ENCODE measurements around the gene MYL6.
A peak's percentile ranks its signal among the peaks of the same experiment; 100 is the strongest.
"Not testable (repeated sequence)": the region's sequence is repeated elsewhere in the genome, so short reads cannot be mapped to it uniquely, and the experiment has no call there.

Gene MYL6
- total RNA-seq = 240 to 291 (median 274) reads per million in 4 experiments

GRCh38 chr12:56158029-56158925 is at the start of gene MYL6:
TSS of gene MYL6 (plus strand) at chr12:56158359. CDS start at chr12:56158402, 43 bp downstream.
- peak; percentile 85 for DNase-seq

GRCh38 chr12:56110571-56110970 is 47.6 kb upstream of the MYL6 start:
- no peak for DNase-seq

- DNase-seq = no peak
Measured at GRCh38 chr12:56114084-56114483, 44.1 kb upstream of the MYL6 start.

GRCh38 chr12:56115329-56115728 is 42.8 kb upstream of the MYL6 start:
- DNase-seq = no peak

- peak; percentile 90 for DNase-seq
Measured at GRCh38 chr12:56116267-56117081, 41.7 kb upstream of the MYL6 start, which contains the start of gene RPL41. TSS of gene RPL41 (plus strand) at chr12:56116633.

GRCh38 chr12:56117082-56117706 is 41.0 kb upstream of the MYL6 start:
- DNase-seq = not testable (repeated sequence)

GRCh38 chr12:56117778-56118687 is 40.1 kb upstream of the MYL6 start, which contains the start of gene ZC3H10:
TSS of gene ZC3H10 (plus strand) at chr12:56118266. CDS start at chr12:56120563, 2,297 bp downstream.
- DNase-seq = peak; percentile 95

- DNase-seq = no peak
Measured at GRCh38 chr12:56118688-56119357, 39.3 kb upstream of the MYL6 start.

GRCh38 chr12:56119361-56119796 is 38.8 kb upstream of the MYL6 start:
- peak; percentile 39 for DNase-seq

GRCh38 chr12:56120158-56120846 is 37.9 kb upstream of the MYL6 start:
- no peak for DNase-seq

- DNase-seq = no peak
Measured at GRCh38 chr12:56121204-56121870, 36.8 kb upstream of the MYL6 start.

- DNase-seq = no peak
Measured at GRCh38 chr12:56122637-56123036, 35.5 kb upstream of the MYL6 start.

- DNase-seq = no peak
Measured at GRCh38 chr12:56124133-56124532, 34.0 kb upstream of the MYL6 start.

- no peak for DNase-seq
Measured at GRCh38 chr12:56126732-56127239, 31.4 kb upstream of the MYL6 start.

GRCh38 chr12:56127485-56127887 is 30.7 kb upstream of the MYL6 start:
- no peak for DNase-seq

GRCh38 chr12:56127888-56128669 is 30.1 kb upstream of the MYL6 start, which contains the start of gene ESYT1:
TSS of gene ESYT1 (plus strand) at chr12:56128267. CDS start at chr12:56128320, 53 bp downstream.
- peak; percentile 97 for DNase-seq

- no peak for DNase-seq
Measured at GRCh38 chr12:56128670-56129205, 29.4 kb upstream of the MYL6 start.

- DNase-seq = peak; percentile 44
Measured at GRCh38 chr12:56129206-56129941, 28.8 kb upstream of the MYL6 start.
